SU-DHL-6 (cell line): Measurements from ENCODE around the gene SLCO3A1.

Source experiments
- CTCF ChIP-seq: fragments of 200-600 bp; sonication (generic); IDR thresholded peaks from one replicate; pipeline ENCODE4 v1.5.1; 2017; ENCODE audit warnings: antibody characterized with exemption, mild to moderate bottlenecking, low read length, moderate library complexity; ENCODE audit not compliant: insufficient read depth, poor library complexity, severe bottlenecking
- EZH2phosphoT487 ChIP-seq: fragments of 200-600 bp; sonication (generic), shearing (Covaris generic); conservative IDR thresholded peaks from 2 replicates; pipeline ENCODE4 v1.6.1; 2018; ENCODE audit warnings: mild to moderate bottlenecking, antibody characterized with exemption, low read length, moderate library complexity, mixed read lengths

- no peak for TF ChIP-seq CTCF
- no peak for TF ChIP-seq EZH2phosphoT487
Observed at GRCh38 chr15:91968610-91969009, 115.1 kb downstream of the SLCO3A1 start.
